Heart left ventricle (tissue), 16 donors: ENCODE results near the gene PSMG4. TPM values are rescaled to one million over a fixed set of nuclear protein-coding genes. Genes with fewer than 3 reads are reported as not detected.

Source experiments
- ATAC-seq, 4 donors: fragments of 200-7000 bp; cut with Tn5 transposase; one replicate each; pipeline ENCODE4 v1.9.1; 2020 to 2022; ENCODE audit warnings: moderate library complexity in 4 of 4, mild to moderate bottlenecking in 3 of 4, moderate number of reproducible peaks in 1 of 4
- DNase-seq, 5 donors: peaks; one replicate each; pipeline ENCODE4 v3.0.0-alpha.2; 2020
- H3K27ac ChIP-seq, 12 donors: fragments of 200-600 bp; sonication (generic) in 4 of 12; one replicate each; pipeline versions ENCODE4 v1.5.0 to v1.8.0; 2016 to 2022; ENCODE audit warnings: mild to moderate bottlenecking in 2 of 12
- H3K27me3 ChIP-seq, 9 donors: fragments of 200-600 bp; sonication (generic) in 2 of 9; one replicate each; pipeline versions ENCODE4 v1.5.1 to v1.8.0; 2016 to 2022; ENCODE audit warnings: mild to moderate bottlenecking in 3 of 9
- H3K36me3 ChIP-seq, 9 donors: fragments of 200-600 bp; sonication (generic) in 2 of 9; one replicate each; pipeline versions ENCODE4 v1.5.0 to v1.8.0; 2018 to 2022; ENCODE audit warnings: mild to moderate bottlenecking in 2 of 9
- H3K4me1 ChIP-seq, 12 donors: fragments of 200-600 bp; sonication (generic) in 4 of 12; one replicate each; pipeline versions ENCODE4 v1.5.0 to v1.8.0; 2016 to 2022; ENCODE audit warnings: mild to moderate bottlenecking in 3 of 12
- H3K4me3 ChIP-seq, 12 donors: fragments of 200-600 bp; sonication (generic) in 4 of 12; one replicate each; pipeline versions ENCODE4 v1.5.0 to v1.8.0; 2017 to 2022; ENCODE audit warnings: mild to moderate bottlenecking in 9 of 12, moderate library complexity in 4 of 12
- H3K9me3 ChIP-seq, 12 donors: fragments of 200-600 bp; sonication (generic) in 4 of 12; one replicate each; pipeline versions ENCODE4 v1.5.0 to v1.8.0; 2016 to 2022; ENCODE audit warnings: mild to moderate bottlenecking in 1 of 12
- POLR2A ChIP-seq, 2 donors: fragments of 450-650 bp; IDR thresholded peaks; one replicate each; pipeline ENCODE4 v1.6.1; 2017; ENCODE audit warnings: antibody characterized with exemption in 2 of 2, mild to moderate bottlenecking in 2 of 2, moderate library complexity in 2 of 2
- WGBS, 4 donors: extraction: QIAGEN DNeasy Blood & Tissue Kit in 2 of 4; methylation state at CpG; one replicate each; pipeline versions ENCODE4 v1.1.5 to v1.1.7; 2013 to 2018; 5-methylcytosine and 5-hydroxymethylcytosine counted together
- intact Hi-C, 10 donors: fragments of 100-400 bp; cut with DNase I; formaldehyde crosslinking; loops; one replicate each; pipeline versions ENCODE4 v1.11.1 to v1.14.2; 2022
- polyA plus RNA-seq, 2 donors: library from polyadenylated mRNA; stranded (reverse); fragments of 200-250 nt; gene quantifications; one replicate each; pipeline ENCODE4 v1.2.3, GENCODE V29; 2013
- total RNA-seq, 9 donors: library from RNA; depleted of rRNA in 2 of 9; stranded (reverse); fragments of >200 nt in 2 of 9; fragmentation: NEBNext Ultra II Directional in 3 of 9; extraction: Animal tissue kit (Norgen Biotek cat#: 25700) in 3 of 9; gene quantifications; one replicate each; pipeline versions ENCODE4 v1.1.0 to v1.2.4, GENCODE V29; 2016 to 2023
- TF ChIP-seq, protein P1 (sequence below), 12 donors: fragments of 200-600 bp; sonication (generic) in 4 of 12; IDR thresholded peaks; one replicate each; pipeline versions ENCODE4 v1.5.0 to v1.8.0; 2018 to 2022; ENCODE audit warnings: antibody characterized with exemption in 12 of 12, mild to moderate bottlenecking in 5 of 12
- donor health status: ischemic (EF 13 %, LVEDD 7.1; RV severe dilation, severe dysfunction).
- donor health status: healthy with polysubstance abuse.
- donor health status: DM: no; HTN: yes; CAD: no.
- donor health status: DM: no; HTN: no; CAD: no.
- donor health status: ischemic (EF 25% LVEDD 6.9; RV normal size, moderate dysfunction).
- donor health status: ischemic (EF 25% LVEDD 5.7; RV mildly dilated, moderate dysfunction).
- donor health status: healthy.
- donor health status: DM: yes; HTN: yes; CAD: no.
- donor health status: ischemic (EF 35%, LVEDD 5.7; RV mildly dilated, moderate dysfunction).
- donor health status: nonischemic (EF 11% LVEDD 7.7; RV severe dilation, severe dysfunction).
- donor health status: DM: yes; HTN: yes; CAD: no.
- donor health status: PGD.
- donor health status: ischemic (EF 29% LVEDD 5.4; RV normal size, mild dysfunction).
- donor health status: nonischemic (EF 23%, LVEDD 6.1; RV moderate dilation, normal function).

Gene PSMG4
- total and polyA plus RNA-seq, 11 donors: 6.2 to 21.7 (median 9.7) TPM

DNA sequence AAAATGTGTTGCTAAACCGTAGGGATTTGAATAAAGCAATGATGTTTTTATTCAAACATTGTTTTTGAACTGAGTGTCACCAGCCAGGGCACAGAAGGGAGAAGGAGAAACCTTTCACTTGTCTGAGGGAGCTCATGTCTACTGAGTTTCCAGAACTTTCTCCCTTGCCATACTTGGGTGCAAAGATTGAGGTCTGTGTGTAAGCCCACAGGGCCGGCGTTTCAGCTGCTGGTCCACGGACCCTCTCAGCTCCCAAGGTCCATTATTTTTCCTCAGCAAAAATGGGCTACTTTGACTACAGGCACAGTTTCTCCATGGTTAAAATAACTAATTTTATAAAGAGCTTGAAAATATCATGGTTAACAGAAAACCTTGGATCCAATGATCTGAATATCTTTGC, 32.6 kb downstream of the PSMG4 start:
- H3K9me3 ChIP-seq: no peaks in the 10 kb centered on the region
- ATAC-seq: no peak
- no peaks in the 10 kb centered on the region for H3K27me3 ChIP-seq
- no peak overlapping the region for H3K4me3 ChIP-seq
- no peak for DNase-seq
- intact Hi-C loops: loop anchor here in 2 of 10 donors (10.0 kb wide), 1 partner anchor 163 kb away; the partner anchor contains the start of gene SLC22A23 (in 2 of the 2)
- no peaks in the 10 kb centered on the region for H3K36me3 ChIP-seq
- no peak overlapping the region for H3K27ac ChIP-seq
- no peak for TF ChIP-seq POLR2A (IDR thresholded peaks at IDR 0.05)
- TF ChIP-seq, protein P1, sequence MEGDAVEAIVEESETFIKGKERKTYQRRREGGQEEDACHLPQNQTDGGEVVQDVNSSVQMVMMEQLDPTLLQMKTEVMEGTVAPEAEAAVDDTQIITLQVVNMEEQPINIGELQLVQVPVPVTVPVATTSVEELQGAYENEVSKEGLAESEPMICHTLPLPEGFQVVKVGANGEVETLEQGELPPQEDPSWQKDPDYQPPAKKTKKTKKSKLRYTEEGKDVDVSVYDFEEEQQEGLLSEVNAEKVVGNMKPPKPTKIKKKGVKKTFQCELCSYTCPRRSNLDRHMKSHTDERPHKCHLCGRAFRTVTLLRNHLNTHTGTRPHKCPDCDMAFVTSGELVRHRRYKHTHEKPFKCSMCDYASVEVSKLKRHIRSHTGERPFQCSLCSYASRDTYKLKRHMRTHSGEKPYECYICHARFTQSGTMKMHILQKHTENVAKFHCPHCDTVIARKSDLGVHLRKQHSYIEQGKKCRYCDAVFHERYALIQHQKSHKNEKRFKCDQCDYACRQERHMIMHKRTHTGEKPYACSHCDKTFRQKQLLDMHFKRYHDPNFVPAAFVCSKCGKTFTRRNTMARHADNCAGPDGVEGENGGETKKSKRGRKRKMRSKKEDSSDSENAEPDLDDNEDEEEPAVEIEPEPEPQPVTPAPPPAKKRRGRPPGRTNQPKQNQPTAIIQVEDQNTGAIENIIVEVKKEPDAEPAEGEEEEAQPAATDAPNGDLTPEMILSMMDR (IDR thresholded peaks at IDR 0.05): no peak
- WGBS, 4 donors: 92 to 95% (median 93%) methylated on average over 4 of the region's 4 CpGs
- peaks cover 0 to 19% (median 3%) of the 10 kb centered on the region in 12 donors for H3K4me1 ChIP-seq

DNA sequence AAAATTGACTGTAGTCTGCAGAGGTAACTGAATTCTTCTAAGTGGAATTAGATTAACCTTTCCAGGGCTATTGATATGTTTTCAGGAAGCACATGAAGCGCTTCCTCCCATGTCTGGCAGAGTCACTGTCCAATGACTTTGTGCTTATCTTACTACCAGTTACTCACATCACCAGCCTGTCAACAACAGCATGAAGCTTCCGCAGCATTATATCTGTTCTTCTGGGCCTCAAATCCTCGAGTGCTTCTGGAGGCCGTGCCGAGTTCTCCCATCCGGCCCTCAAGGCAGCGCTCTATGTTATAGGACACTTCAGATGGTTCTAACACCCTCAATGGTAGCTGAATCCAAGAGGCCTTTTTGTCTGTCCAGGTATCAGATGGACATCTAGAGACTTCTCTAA, 33.2 kb downstream of the PSMG4 start:
- Histone ChIP-seq H3K27ac (no peak overlapping the region), H3K4me1 (peaks cover 0 to 19% (median 3%) of the 10 kb centered on the region in 12 donors), H3K4me3 (no peak overlapping the region), H3K27me3 (no peaks in the 10 kb centered on the region), H3K36me3 (no peaks in the 10 kb centered on the region), H3K9me3 (no peaks in the 10 kb centered on the region)
- TF ChIP-seq, protein P1 (IDR thresholded peaks at IDR 0.05): no peak
- no peak for TF ChIP-seq POLR2A (IDR thresholded peaks at IDR 0.05)
- DNase-seq (no peak), ATAC-seq (no peak)
- intact Hi-C loops: loop anchor here in 2 of 10 donors (10.0 kb wide), 1 partner anchor 163 kb away; the partner anchor contains the start of gene SLC22A23 (in 2 of the 2)
- 37 to 55% (median 42%) methylated on average over 7 of the region's 7 CpGs for WGBS, 4 donors

DNA sequence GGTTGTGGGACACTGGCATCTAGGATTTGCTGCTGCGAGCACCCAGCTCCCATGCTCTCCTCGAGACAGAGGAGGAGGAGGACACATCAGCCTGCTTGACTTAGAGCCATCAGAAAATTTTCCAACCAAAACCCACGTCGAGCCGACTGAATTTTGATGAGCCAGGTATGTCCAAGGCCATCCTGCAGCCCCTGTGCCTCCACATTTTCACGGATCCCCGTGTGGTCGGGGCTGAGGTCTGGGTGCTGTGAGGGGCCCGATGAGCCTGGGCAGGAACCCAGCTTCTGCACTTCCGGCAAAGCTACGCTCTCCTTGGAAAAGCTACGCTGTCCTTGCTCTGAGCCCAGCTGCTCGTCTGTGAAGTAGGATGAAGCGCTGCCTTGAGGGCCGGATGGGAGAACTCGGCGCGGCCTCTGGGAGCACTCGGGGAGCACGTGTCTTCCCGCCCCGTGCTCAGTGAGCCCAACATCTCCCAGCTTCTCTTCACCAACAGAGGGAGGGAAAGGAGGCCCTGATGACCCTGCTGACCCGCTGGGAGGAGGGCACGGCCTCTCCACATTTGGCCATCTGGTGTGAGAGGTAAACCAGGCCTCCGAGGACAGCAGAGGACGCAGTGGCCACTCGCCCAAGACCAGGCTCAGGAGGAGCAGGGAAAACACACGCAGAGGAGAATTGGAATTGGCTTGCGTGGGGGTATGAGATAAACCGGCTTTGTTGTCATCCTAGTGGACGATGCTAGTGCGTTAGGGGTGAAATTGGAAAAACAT, 33.9 kb downstream of the PSMG4 start:
- Histone ChIP-seq H3K27me3 (no peaks in the 10 kb centered on the region), H3K4me3 (no peak overlapping the region), H3K27ac (no peak overlapping the region), H3K36me3 (no peaks in the 10 kb centered on the region), H3K9me3 (no peaks in the 10 kb centered on the region), H3K4me1 (peaks cover 0 to 19% (median 3%) of the 10 kb centered on the region in 12 donors)
- intact Hi-C loops: loop anchor here in 2 of 10 donors (10.0 kb wide), 1 partner anchor 162 kb away; the partner anchor contains the start of gene SLC22A23 (in 2 of the 2)
- TF ChIP-seq, protein P1 (IDR thresholded peaks at IDR 0.05): no peak
- no peak for TF ChIP-seq POLR2A (IDR thresholded peaks at IDR 0.05)
- 82 to 92% (median 87%) methylated on average over 23 to 32 of the region's 32 CpGs for WGBS, 4 donors
- ATAC-seq (peak in 1 of 4 donors; percentile 10), DNase-seq (peak in 1 of 5 donors; percentile 17)
